Hepatic stellate cell (primary cell): Measurements from ENCODE around the gene FBN2.

Experiments used
- DNase-seq: peaks from one replicate; pipeline ENCODE4 v3.0.0; 2011; ENCODE audit warnings: low spot score

FBN2 gene

DNA sequence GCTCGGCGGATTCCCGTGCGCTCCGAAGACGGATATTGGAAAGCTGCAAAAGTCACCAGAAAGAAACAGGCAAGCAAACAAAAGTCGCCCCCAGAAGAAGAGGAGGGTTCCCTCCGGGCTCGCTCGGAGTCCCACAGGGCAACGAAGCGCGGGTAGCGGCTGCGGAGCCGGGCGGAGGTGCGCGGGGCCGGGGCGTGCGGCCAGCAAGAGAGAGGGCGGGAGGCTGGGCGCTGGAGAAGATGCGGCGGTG is at the start of gene FBN2:
FBN2 (minus strand) TSS at position 246 of the 250 bp plus-strand sequence. CDS start 642 bp downstream, outside the sequence.
- no peak for DNase-seq

DNA sequence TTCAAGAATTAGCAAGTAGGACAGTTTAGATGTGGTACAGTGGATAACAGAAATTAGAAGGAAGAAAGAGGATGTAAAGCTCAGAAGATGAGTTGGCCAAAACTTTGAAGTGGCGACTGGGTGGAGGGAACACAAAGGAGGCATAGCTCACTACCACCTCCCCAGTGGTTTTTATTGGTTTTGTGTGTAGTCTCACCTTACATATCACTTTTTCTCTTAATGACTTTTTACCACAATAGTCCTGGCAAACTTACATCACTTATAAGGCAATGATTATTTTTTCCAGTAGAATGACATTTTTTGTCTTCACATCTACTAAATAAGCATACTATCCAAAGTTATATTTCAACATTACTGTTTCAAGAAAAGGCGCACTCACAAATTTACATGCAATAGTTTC is 49.2 kb upstream of the FBN2 start:
- DNase-seq, result no peak

DNA sequence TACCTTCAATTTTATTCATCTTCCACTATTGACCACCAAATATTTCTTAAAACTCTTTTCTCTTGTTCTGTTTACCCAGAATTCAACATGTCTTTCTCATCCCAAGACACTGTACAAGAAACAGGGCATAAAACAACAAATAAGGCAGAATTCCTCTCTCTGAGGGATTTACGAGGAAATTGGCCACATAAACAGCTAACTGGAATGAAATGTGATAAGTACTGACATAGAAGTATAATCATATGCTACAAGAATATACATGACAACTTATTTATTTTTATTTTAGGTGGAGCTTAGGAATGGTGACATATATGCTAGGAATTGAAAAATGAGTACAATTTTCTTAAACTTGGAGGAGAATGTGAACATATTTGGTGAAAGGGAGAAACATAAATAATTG is 48.8 kb upstream of the FBN2 start:
- no peak for DNase-seq

DNA sequence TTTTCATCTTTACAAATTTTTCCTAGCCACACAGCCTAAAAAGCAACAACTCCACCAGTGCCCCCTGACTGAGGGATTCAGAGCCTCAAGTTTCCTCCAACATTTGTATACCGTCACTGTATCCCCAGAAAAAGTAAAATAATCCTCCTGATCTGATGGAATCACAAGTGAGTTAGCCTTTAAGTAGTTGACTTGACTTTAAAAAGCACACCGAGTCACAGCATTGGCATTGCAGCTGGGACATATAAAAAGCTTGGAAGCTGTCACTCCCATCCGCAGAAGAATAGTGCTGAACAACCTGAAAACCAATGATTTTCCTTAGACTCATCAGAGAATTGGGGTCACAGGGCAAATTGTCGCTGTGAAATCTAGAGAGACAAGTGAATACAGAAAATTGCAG is 41.6 kb upstream of the FBN2 start:
- no peak for DNase-seq

DNA sequence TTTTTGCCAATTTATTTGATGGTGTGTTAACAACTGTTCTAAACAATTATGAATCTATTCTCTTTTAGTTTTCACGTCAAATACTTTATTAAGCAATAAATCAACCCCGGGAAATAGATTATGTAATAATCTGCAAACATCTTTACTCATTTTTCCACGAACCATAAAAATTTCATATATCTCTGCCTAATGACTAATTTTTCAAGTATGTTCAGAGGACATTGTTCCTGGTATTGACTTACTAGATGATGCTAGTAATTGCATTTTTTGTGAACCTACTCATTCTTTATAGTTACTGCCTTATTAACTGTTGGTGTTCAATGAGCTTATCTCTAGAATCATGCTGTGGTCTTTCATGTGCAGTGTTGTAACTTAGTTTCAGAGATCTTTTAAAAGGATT is 41.0 kb upstream of the FBN2 start:
- DNase-seq, result peak; percentile 16

DNA sequence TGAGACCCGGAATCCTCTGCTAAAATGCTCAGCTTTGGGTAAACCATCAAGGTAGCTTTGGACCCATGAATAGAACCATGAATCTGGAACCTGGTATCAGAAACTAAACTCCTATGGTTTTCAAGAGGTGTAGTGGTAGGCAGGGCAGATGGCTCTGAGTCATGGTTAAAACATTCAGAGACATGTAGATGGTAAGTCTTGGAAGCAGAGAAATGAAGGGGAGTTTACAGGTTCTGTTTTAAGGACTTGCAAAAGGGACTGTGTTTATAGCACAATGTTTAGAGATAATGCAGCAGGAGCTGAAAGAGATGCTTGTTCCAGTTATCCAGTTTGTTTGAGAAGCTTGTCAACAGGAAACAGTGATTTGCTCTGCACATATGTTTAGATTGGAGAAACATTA is 36.0 kb upstream of the FBN2 start:
- no peak for DNase-seq

DNA sequence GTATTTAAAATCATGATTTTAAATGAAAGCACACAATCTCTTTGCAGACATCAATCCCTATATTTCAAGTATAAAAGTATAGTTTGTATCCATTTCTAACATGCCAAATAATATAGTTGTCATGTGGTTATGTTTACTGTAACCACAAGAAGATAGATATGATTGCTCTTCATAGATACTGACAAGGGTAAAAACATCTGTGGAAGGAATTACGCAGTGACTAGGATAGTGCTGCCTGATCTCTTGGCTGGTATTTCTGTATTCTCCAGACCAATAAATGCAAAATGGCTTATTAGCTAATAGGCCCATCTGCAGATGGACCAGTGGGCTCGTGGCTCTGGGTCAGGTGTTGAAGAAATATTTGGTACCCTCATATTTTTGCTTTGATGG is 34.9 kb upstream of the FBN2 start:
- DNase-seq, result no peak

DNA sequence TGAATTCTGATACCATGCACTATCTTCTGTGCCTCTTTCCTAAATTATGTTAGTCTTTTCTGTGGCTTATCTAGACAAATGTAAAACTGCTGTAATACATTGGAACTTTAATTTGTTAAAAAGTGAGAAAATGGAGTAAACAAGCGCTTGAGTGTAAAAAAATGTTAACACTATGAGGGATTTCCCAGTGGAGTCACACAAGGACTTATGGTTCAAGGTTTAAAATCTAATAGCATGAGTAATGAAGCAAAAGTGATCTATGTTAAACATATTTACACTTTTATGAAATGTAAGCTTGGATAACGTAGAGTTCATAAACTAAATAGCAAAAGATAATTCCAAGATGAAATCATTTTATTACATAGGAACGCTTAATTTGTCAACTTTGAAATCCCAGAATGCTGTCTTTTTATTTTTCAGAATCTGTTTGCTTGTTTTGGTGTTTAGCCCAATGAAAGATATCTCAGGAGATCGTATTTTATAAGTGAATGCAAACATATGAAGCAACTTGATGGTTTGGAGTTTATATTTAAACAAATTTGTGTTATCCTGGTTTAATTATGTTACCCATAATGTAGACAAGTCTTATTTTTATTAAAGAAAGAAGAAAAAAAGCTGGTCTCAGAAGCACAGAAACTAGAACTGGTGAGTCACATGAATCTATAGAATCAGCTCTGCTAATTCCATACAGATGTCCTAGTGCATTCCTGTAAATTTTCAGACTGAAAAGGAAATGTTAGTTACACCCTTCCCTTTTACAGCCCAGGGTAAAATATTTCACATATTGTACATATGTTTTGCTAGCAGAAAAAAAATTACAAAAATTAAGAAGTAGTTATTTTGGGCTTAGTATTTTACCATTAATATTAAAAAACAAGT is 34.2 kb upstream of the FBN2 start:
- no peak for DNase-seq

DNA sequence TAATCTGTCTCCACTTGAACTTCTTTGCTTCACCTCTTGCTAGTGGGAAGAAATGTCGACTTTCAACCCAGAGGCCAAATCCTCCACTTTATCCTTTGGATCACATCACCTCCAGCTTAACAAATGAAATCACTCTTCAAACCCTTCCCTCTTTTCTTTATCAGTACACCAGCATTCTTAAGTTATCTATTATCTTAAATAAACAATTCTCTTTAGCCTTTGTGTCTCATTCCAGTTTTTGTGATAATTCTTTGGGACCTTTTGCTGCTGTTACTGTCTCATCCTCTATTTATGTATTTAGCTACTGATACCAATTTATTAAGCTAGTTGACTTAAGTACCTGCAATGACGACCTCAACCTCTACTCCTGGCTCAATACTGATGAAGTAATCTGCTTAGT is 28.1 kb upstream of the FBN2 start:
- no peak for DNase-seq

DNA sequence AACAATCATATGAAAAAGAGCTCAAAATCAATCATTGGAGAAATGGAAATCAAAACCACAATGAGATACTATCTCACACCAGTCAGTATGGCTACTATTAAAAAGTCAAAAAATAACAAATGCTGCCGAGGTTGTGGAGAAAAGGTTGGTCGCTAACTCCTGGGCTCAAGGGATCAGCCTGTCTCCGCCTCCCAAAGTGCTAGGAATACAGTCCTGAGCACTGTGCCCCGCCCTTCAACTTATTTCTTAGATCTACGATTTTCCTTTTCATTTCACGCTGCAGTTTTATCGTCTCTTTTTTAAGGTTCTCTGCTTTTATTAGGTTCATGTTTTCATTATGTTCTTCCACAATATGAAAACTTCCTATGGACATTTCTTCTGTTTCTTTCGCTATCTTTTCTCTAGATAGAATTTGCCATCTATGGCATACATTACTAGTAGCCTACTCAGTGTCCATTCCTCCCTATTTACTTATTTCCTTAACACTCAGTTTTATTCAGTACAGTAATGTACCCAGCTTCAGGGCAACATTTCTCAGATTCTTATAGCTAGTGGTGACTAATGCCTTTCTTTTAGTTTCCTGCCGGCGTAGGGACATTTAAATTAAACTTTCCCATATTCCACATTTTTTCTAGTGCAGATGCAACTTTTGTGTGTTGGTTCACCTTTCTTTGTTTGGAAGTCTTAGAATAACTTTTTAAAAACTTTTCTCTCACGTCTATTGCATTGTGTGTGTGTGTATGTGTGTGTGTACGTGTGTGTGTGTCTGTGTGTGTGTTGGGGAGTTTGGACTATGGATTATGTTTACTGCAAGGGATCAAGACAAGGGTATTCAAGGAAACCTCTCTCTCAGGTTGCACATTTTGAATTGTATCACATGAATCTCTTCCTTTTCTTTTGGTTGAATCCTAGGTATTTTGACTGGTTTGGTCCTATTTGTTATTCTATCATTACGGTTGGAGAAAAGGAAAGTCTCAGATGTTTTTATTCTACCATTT is 21.6 kb upstream of the FBN2 start:
- DNase-seq, result no peak

DNA sequence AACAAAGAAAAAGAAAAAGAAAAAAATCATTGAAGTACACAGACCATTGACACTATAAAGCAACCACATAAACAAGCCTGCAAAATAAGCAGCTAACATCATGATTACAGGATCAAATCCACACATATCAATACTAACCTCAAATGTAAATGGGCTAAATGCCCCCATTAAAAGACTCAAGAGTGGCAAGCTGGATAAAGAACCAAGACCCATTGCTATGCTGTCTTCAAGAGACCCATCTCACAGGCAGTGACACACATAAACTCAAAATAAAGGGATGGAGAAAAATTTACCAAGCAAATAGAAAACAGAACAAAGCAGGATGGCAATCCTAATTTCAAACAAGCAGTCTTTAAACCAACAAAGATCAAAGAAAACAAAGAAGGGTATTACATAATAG is 15.7 kb upstream of the FBN2 start:
- DNase-seq, result no peak

DNA sequence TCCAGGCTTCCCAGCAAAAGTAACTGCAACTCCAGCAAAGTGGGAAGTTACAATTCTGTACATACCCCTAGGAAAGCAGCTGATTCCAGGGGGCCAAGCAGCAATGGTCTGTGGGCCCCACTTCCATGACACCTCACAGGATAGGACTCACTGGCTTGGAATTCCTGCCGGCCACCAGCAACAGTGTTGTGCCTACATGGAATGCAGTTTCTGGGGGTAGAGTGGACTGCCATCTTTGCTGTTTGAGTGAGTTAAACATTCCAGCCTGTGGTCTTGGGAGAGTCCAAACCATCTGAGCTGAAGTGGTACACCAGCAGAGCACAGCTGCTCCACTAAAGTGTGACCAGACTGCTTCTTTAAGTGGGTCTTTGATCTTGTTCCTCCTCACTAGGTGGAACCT is 13.4 kb upstream of the FBN2 start:
- no peak for DNase-seq

DNA sequence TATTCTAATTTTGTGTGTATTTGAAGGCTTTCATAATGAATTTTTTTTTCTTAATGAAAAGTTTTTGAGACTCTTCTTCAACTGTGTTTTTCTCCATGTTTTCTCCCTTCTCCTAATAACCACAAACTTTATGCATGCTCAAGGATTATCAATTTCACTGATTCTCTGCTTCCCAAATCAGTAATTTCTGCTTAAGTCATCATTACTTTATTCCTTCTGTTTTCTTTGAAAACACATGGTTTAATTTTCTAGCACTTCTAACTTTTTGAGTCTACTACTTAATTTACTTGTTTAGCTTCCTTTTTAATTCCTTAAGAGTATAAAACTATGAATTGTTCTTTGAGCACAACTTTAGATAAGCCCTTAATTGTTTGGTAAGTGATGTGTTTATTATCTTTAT is 11.5 kb upstream of the FBN2 start:
- DNase-seq, result no peak

DNA sequence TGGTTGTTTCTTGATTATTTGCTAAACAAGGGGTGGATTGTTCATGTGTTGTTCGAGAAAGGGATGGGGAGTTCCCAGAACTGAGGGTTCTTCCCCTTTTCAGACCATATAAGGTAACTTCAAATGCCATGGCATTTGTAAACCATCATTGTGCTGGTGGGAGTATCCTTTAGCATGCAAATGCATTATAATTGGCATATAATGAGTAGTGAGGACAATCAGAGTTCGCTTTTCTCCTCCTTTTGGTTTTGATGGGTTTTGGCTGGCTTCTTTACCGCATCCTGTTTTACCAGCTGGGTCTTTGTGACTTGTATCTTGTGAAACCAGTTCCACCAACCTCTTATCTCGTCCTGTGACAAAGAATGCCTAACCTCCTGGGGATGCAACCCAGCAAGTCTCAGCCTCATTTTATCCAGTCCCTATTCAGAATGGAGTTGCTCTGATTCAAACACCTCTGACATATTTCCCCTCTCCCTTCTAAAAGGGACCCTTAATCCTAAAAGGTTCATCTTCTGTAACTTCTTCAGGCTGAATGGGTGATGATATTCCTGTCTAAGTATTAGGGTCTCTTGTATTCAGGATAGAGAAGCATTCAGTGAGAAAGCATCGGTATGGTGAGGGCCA is 8.7 kb upstream of the FBN2 start:
- no peak for DNase-seq

DNA sequence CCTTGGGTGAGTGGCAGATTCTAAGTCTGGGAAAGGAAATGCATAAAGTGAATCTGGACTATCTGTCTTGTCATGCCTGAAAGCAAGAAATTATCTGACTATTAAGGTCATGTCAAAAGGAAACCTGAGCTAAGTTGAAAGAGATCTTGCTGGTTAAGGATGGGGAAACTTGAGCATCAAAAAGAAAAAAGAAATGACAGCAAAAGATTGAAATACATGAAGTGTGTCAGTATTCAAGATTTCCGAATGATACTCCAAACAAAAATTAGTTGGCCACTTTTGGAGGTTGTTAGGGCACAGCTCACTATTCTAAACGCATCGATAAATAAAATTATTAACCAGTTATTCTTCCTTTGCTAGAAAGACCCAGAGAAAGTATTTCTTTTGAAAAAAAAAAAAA is 3.3 kb upstream of the FBN2 start:
- DNase-seq, result no peak

DNA sequence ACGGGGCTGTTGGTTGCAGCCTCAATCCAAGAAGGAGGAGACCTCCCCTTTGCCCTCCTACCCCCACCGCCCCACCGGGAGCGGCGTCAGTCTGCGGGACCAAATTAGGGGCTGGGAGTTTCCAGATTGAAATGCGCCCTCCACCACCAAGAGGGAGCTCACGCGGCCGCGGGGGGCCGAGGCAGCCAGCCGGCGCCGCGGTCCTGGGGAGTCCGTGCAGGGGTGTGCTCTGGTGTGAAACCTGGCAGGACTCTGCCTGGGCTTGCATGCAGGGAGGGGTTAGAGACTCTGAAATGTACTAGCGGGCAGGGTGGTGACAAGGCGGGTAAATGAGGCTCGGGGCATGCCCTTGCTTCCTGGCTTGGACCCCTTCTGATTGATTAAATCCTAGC is 989 bp upstream of the FBN2 start:
- DNase-seq, result no peak

DNA sequence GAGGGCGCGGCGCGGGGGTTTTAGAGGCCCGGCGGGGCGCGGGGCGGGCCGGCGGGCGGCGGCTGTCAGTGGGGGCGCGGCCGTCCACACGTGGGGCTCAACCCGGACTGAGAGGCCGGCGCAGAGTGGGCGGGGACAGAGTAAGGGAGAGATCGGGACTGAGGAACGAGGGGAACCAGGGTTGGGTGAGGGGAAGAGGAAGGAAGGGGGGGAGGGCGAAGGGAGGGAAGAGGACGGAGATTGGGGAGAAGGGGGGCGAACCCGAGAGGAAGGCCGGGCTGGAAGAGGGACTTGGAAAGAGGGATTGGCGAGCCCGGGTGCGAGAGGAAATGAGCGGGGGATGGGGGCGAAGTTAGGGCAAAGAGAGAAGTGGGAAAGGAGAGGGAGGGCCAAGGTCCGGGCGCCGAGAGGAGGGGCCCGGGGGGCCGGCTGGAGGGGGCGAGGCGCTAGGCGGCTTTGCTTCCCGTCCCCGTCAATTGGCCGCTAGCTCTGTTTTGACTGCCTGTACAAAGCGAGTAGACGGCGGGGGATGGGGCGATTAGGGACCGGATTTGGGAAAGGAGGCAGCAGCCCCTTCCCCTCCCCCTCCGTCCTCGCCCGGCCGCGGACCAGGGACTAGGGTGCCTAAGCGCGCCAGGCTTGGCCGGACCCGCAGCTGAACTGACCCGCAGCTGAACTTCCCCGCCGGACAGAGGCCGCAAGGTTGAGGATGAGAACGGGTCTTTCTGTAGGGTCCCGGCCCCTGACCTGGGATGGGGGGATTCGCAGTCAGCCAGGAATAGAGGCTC is 399 bp upstream of the FBN2 start:
- peak; percentile 42 for DNase-seq

DNA sequence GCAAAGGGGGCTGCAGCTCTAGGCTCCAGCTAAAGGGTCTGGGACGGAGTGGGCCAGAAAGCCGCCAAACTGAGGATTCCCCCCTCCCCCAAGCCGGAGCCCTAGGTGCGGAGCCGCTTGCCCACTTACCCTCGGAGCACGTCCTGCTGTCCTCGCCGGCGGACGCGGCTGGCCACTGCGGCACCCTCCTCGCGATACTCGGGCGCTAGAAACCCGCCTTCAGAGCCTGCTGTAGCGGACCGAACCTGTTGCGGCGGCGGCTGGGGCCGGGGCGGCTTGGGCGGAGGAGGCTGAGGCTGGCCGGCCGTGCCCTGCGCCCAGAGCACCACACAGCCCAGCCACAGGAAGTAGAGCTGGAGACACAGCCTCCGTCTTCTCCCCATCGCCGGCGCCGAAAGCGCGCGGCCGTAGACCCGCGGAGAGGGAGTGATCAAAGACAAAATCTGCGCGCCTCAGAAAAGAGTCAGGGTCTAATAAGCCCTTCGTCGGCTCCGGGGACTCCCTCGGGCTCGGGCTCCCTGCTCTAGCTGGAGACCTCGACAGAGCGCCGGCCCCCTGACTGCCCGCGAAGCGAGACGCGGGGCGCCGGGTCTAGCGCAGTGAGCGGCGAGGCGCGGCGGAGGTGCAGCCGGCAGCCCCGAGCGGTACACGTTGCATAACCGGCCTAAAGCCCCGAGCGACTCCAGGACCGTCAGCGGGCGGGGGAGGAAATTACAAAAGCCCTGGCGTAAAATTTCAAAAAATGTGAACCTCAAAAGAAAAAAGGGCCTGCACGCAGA is 635 bp downstream of the FBN2 start:
- DNase-seq, result peak; percentile 28

DNA sequence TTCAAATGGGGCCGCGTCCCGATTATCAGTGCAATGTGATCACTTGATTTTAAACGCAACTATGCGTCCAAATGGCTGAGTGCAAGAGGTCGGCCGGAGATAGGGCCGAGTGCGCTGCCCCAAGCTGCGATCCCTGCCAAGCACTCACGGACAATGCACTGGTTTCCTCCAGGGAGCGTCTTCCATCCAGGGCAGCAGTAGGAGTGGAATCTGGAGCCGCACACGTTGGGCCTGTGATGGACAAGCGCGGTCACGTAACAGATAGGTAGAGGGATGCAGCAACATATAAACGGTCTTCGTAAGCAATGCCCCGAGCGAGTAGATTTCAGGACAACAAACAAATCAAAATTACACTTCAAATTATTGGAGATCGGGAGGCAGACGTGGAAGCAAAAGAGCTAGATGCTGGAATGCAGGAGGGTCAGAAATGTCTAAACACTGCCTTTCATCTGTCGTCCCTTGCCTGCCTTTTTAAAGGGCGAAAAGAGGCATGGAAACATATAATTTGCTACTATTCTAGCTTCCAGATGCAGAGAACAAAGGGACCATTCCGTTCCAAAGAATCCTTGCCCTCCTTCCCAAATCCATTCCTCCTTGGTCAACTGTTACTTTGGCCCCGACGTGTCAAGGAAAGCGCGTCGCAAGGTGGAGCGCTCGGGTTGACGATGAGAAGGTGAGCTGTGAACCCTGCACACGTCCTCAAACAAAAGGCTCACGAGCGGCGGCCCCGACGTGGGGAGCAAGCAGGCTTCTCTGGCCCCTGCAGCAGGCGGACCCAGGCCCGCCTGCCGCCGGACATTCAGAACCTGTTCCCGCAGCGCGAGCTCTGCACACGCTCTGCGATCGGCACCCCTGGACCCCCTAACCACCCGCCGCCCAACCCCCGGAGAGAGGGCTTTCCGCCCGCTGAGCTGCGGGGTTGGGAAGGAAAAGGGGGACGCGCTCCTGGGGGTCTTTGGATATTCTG is 1.5 kb downstream of the FBN2 start:
- no peak for DNase-seq

DNA sequence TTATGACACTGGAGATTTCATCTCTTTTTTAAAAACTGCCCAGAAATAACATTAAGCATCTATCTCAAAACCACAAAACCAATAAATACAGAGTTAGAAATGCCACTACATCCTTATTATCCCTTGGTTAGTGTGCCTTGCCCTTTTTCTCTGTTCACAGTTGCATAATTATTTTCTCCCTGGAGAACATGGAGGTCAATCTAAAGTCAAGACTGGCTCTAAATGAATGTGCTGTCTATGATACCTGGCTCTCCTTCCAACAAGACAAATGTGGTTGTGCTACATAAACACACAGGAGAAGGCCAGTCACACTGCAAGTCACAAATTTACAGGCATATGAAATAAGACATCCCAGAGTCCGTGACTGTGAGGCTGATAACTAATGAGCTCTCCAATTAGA is 2.8 kb downstream of the FBN2 start:
- DNase-seq, result no peak
